GM12891 (cell line): ENCODE measurements around the gene PRKCA.

ENCODE experiments used
- POLR2A ChIP-seq: IDR thresholded peaks from 2 replicates; pipeline ENCODE4 v1.6.1; 2011; ENCODE audit warnings: low read depth, low read length, control low read depth
- POLR2AphosphoS5 ChIP-seq: IDR thresholded peaks from 2 replicates; pipeline ENCODE4 v1.6.1; 2011; ENCODE audit warnings: low read depth, low read length, control low read depth
- POU2F2 ChIP-seq: IDR thresholded peaks from 2 replicates; pipeline ENCODE4 v1.6.1; 2011; ENCODE audit warnings: low read depth, mild to moderate bottlenecking, control low read depth, low read length, moderate library complexity

DNA sequence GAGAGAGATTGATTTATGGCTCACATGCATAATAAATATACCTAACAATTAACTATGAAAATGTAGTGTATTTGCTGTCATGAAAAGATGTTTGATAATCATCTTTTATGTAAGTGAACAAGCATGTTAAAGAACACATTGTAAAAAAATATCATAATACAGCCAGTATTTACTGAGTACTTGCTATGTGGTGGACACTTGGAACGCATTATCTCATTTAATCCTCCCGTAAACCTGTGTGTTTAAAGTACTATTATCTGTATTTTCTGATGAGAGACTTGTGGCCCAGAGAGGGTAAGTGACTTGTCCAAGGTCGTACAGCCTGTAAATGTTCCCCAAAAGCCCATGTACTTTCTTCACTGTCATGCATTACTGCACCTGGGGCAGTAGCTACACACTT, 70.7 kb downstream of the PRKCA start:
- TF ChIP-seq POLR2AphosphoS5 (no peak), POU2F2 (no peak), POLR2A (no peak)
